Gastrocnemius medialis (tissue), 4 donors: ENCODE measurements around the gene SLC7A6.

Source experiments
- CTCF ChIP-seq, 5 experiments: fragments of 450-650 bp in 3 of 5; fragments of 200-600 bp in 2 of 5; sonication (generic) in 2 of 5; IDR thresholded peaks in 4 of 5; conservative IDR thresholded peaks in 1 of 5; 1 replicate in 4 of 5; 2 replicates in 1 of 5; pipeline ENCODE4 v1.5.1; 2016 to 2019; ENCODE audit warnings: antibody characterized with exemption in 5 of 5, mild to moderate bottlenecking in 3 of 5, moderate library complexity in 3 of 5
- POLR2A ChIP-seq, 2 donors: fragments of 450-650 bp; IDR thresholded peaks; one replicate each; pipeline ENCODE4 v1.6.1; 2017; ENCODE audit warnings: antibody characterized with exemption in 2 of 2, mild to moderate bottlenecking in 2 of 2, moderate library complexity in 2 of 2

GRCh38 chr16:68214726-68215125 is 49.6 kb upstream of the SLC7A6 start:
- TF ChIP-seq CTCF (IDR thresholded peaks at IDR 0.05 in 4 of 5, conservative IDR thresholded peaks at IDR 0.05 in 1 of 5) (no peak), POLR2A (IDR thresholded peaks at IDR 0.05) (no peak)
